ENCODE data around the gene ACY1. TPM values are rescaled to one million over a fixed set of nuclear protein-coding genes. Genes with fewer than 3 reads are reported as not detected.

Gene ACY1
- total RNA-seq, 1 donor from 2014 or later: 54.2 TPM

DNA sequence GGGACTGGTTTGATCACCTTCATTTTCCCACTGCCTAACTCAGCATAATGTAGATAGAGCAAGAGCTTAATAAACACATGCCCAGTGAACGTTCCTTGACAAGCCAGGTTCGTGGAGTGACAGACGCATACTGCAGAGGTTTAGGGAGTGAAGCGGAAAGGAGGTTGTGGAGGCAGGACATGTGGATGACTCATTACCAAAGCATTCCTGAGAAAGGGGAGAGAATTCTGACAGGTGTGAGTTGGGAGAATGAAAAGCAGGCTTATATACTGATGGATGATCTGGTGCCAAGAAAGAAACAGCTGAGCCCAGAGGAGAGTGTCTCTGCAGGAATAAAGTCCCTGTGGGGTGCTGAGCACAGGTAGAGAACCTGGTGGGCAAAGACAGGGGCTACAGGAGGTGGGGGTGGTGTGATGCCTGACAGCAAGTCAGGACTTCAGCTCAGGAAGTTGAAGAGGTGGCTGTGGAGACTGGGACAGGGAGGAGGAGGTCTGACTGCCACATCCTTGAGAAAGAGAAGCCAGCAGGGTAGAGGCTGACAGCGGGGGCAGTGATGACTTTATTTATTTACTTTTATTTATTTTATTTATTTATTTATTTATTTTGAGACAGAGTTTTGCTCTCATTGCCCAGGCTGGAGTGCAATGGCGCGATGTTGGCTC is 14.7 kb downstream of the ACY1 start:
- Mint-ChIP-seq H3K36me3 (peaks cover 18% of the 10 kb centered on the region), H3K4me1 (ENCODE audit: unreplicated experiment) (peaks cover 18% of the 10 kb centered on the region)
- DNase-seq (ENCODE audit: extremely low spot score, unreplicated experiment): no peak

DNA sequence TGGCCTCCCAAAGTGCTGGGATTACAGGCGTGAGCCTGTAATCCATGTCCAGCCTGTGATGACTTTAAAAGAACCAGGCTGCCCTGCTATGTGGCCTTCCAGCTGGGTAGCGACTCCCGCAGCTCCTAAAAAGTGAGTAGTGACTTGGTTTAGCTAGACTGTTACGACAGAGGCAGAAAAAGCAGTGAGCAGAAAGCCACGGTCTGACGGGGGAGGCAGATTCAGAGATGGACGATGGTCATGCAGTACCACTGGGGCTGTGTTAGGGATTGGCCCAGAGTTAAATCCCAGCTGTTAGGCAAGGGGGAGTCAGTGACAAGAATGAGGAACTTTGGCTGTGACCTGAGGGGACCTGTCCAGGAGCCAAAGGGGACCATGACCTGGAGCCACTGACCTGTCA is 15.4 kb downstream of the ACY1 start:
- Mint-ChIP-seq H3K4me3 (no peak overlapping the region), H3K9me3 (no peaks in the 10 kb centered on the region), H3K27me3 (peaks cover 14% of the 10 kb centered on the region), H3K4me1 (ENCODE audit: unreplicated experiment) (peaks cover 18% of the 10 kb centered on the region), H3K27ac (no peak overlapping the region), H3K36me3 (peaks cover 18% of the 10 kb centered on the region)
- TF ChIP-seq, protein P1, sequence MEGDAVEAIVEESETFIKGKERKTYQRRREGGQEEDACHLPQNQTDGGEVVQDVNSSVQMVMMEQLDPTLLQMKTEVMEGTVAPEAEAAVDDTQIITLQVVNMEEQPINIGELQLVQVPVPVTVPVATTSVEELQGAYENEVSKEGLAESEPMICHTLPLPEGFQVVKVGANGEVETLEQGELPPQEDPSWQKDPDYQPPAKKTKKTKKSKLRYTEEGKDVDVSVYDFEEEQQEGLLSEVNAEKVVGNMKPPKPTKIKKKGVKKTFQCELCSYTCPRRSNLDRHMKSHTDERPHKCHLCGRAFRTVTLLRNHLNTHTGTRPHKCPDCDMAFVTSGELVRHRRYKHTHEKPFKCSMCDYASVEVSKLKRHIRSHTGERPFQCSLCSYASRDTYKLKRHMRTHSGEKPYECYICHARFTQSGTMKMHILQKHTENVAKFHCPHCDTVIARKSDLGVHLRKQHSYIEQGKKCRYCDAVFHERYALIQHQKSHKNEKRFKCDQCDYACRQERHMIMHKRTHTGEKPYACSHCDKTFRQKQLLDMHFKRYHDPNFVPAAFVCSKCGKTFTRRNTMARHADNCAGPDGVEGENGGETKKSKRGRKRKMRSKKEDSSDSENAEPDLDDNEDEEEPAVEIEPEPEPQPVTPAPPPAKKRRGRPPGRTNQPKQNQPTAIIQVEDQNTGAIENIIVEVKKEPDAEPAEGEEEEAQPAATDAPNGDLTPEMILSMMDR (conservative IDR thresholded peaks at IDR 0.05): no peak
- no peak for DNase-seq (ENCODE audit: extremely low spot score, unreplicated experiment)

More for the DNA sequence above, 14.7 kb downstream of the ACY1 start:
- Mint-ChIP-seq H3K4me3 (peak overlapping the region; percentile 19), H3K27ac (peak overlapping the region; percentile 79), H3K9me3 (no peaks in the 10 kb centered on the region), H3K27me3 (peaks cover 14% of the 10 kb centered on the region)
- TF ChIP-seq, protein P1 (conservative IDR thresholded peaks at IDR 0.05): no peak

DNA sequence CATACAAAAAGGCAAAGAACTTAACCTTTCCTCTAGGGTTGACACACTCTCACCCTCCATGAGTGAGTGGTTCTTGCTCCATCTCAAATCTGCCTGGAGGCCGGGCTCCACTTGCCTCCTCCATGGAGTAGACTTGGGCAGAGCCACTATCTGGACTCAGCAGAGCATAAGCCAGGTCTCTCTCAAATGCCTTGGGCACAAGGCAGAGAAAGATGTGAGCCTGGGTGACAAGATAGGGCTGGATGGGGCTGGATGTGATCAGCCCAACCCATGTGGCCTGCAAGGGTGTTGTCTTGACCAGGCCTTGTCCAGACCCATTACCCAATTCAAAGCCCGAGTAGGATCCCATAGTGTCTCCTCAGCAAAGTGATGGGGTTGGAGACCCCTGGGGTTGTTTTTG is 16.5 kb downstream of the ACY1 start:
- Mint-ChIP-seq H3K27me3 (peaks cover 14% of the 10 kb centered on the region), H3K4me1 (ENCODE audit: unreplicated experiment) (peaks cover 19% of the 10 kb centered on the region), H3K27ac (no peak overlapping the region), H3K4me3 (no peak overlapping the region), H3K9me3 (no peaks in the 10 kb centered on the region), H3K36me3 (peaks cover 10% of the 10 kb centered on the region)
- no peak for DNase-seq (ENCODE audit: extremely low spot score, unreplicated experiment)
- TF ChIP-seq, protein P1 (conservative IDR thresholded peaks at IDR 0.05): no peak

DNA sequence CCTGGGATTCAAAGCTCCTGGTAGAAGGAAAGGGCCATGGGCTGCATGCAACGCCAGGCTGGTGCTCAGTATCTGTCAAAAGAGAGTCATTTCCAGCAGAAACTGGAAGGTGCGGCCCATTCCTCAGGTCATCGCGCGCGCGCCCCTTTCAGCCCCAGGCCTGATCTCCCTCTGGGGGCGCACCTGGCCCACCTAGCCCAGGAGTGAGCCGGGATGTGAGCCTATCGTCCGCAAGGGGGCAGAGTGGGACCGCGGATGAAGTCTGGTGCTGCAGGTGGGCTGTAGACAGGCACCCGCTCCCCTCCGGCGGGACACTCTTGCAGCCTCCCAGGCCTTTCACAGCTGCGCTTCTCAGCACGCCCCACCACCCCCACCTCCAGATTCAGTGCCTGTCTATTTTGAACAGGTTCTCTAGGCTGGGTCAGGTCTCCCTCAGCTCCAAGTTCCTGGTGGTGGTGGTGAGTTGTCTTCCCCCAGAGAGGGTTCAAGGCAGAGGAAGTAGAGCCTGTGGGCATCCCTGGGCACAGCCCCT is 18.2 kb downstream of the ACY1 start:
- TF ChIP-seq, protein P1 (conservative IDR thresholded peaks at IDR 0.05): peak; percentile 97
- H3K4me3 Mint-ChIP-seq: no peak overlapping the region
- peaks cover 8% of the 10 kb centered on the region for H3K27me3 Mint-ChIP-seq
- H3K4me1 Mint-ChIP-seq (ENCODE audit: unreplicated experiment): peaks cover 22% of the 10 kb centered on the region
- no peak overlapping the region for H3K27ac Mint-ChIP-seq
- DNase-seq (ENCODE audit: extremely low spot score, unreplicated experiment): peak; percentile 91
- no peaks in the 10 kb centered on the region for H3K9me3 Mint-ChIP-seq
- H3K36me3 Mint-ChIP-seq: no peaks in the 10 kb centered on the region

DNA sequence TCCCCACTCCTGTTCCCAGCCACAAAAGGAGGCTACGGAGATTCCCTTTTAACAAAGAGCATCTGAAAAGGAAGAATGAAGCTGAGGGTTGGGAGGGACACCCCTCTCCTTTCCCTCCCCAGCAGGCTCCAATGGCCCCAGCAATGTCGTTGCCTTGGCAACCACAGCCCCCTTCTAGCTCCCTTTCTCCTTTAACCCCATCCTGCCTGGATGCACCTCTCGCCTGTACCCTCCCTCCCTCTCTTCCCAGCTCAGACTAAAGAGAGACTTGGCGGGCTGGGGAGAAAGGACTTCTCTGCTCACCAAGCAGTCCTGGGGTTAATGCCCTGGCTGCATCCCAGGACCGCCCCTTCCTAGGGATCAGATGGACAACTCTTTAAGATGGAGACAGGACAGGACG is 19.4 kb downstream of the ACY1 start:
- no peaks in the 10 kb centered on the region for H3K36me3 Mint-ChIP-seq
- no peak for DNase-seq (ENCODE audit: extremely low spot score, unreplicated experiment)
- no peak overlapping the region for H3K4me3 Mint-ChIP-seq
- TF ChIP-seq, protein P1 (conservative IDR thresholded peaks at IDR 0.05): no peak
- H3K9me3 Mint-ChIP-seq: no peaks in the 10 kb centered on the region
- H3K27ac Mint-ChIP-seq: no peak overlapping the region
- peaks cover 8% of the 10 kb centered on the region for H3K27me3 Mint-ChIP-seq
- peaks cover 21% of the 10 kb centered on the region for H3K4me1 Mint-ChIP-seq (ENCODE audit: unreplicated experiment)
